Stimulated activated naive CD8-positive, alpha-beta T cell treated with anti-CD3 and anti-CD28 coated beads, Interleukin-15, Interleukin-2, amounts not matched to agents 100 U/mL and 50 U/mL, for 24 hours (primary cell): ENCODE results near the gene PIGH.

Experiments
- ATAC-seq: fragments of 150-1000 bp; cut with Tn5 transposase; one replicate; pipeline ENCODE4 v1.10.0; 2021
- DNase-seq: peaks from one replicate; pipeline ENCODE4 v3.0.0; 2021

PIGH gene

GRCh38 chr14:67574806-67575205 is 25.3 kb downstream of the PIGH start:
- no peak for DNase-seq
- no peak for ATAC-seq

GRCh38 chr14:67574156-67574555 is 25.9 kb downstream of the PIGH start:
- DNase-seq = no peak
- ATAC-seq = no peak

GRCh38 chr14:67573228-67574010 is 26.6 kb downstream of the PIGH start:
- no peak for DNase-seq
- no peak for ATAC-seq

GRCh38 chr14:67572608-67573007 is 27.5 kb downstream of the PIGH start:
- no peak for DNase-seq
- no peak for ATAC-seq

GRCh38 chr14:67571991-67572323 is 28.1 kb downstream of the PIGH start:
- DNase-seq = no peak

GRCh38 chr14:67571275-67571990 is 28.6 kb downstream of the PIGH start:
- peak; percentile 88 for ATAC-seq
- peak; percentile 77 for DNase-seq

More at GRCh38 chr14:67571991-67572323, 28.1 kb downstream of the PIGH start:
- ATAC-seq = no peak

- no peak for DNase-seq
- ATAC-seq = no peak
These were observed 29.6 kb downstream of the PIGH start for GRCh38 chr14:67570453-67570852.

GRCh38 chr14:67569651-67570290 is 30.3 kb downstream of the PIGH start:
- DNase-seq = no peak
- ATAC-seq = no peak

GRCh38 chr14:67569011-67569650 is 30.9 kb downstream of the PIGH start:
- DNase-seq (no peak), ATAC-seq (no peak)

- ATAC-seq (no peak), DNase-seq (no peak)
These were observed 32.4 kb downstream of the PIGH start for GRCh38 chr14:67567654-67568053.

GRCh38 chr14:67566908-67567307 is 33.2 kb downstream of the PIGH start:
- DNase-seq (no peak), ATAC-seq (no peak)

- no peak for ATAC-seq
These were observed 35.8 kb downstream of the PIGH start for GRCh38 chr14:67564236-67564635.

GRCh38 chr14:67562776-67563150 is 37.3 kb downstream of the PIGH start:
- ATAC-seq (peak; percentile 14), DNase-seq (no peak)

More at GRCh38 chr14:67564236-67564635, 35.8 kb downstream of the PIGH start:
- no peak for DNase-seq

GRCh38 chr14:67562025-67562775 is 37.9 kb downstream of the PIGH start:
- DNase-seq = no peak

GRCh38 chr14:67559639-67560038 is 40.4 kb downstream of the PIGH start:
- DNase-seq (no peak), ATAC-seq (no peak)

More at GRCh38 chr14:67562025-67562775, 37.9 kb downstream of the PIGH start:
- no peak for ATAC-seq

- ATAC-seq = no peak
- DNase-seq = no peak
These were observed 42.4 kb downstream of the PIGH start for GRCh38 chr14:67557656-67558055.

GRCh38 chr14:67557118-67557517 is 43.0 kb downstream of the PIGH start:
- DNase-seq (no peak), ATAC-seq (peak; percentile 39)

- no peak for DNase-seq
- ATAC-seq = no peak
These were observed 43.4 kb downstream of the PIGH start for GRCh38 chr14:67556671-67557070.

- DNase-seq = no peak
- ATAC-seq = no peak
These were observed 44.5 kb downstream of the PIGH start for GRCh38 chr14:67555518-67556090.

- ATAC-seq = no peak
- DNase-seq = no peak
These were observed 45.7 kb downstream of the PIGH start for GRCh38 chr14:67554341-67554740.

- no peak for DNase-seq
- ATAC-seq = no peak
These were observed 46.5 kb downstream of the PIGH start for GRCh38 chr14:67553547-67553946.

- ATAC-seq = no peak
These were observed 48.1 kb downstream of the PIGH start for GRCh38 chr14:67551940-67552339.

More at GRCh38 chr14:67551940-67552339, 48.1 kb downstream of the PIGH start:
- DNase-seq = no peak
